Measurements from ENCODE around the gene SWSAP1. TPM values are rescaled to one million over a fixed set of nuclear protein-coding genes. Genes with fewer than 3 reads are reported as not detected.

Gene SWSAP1
- total RNA-seq, 1 donor from 2014 or later, result 3.6 TPM

DNA sequence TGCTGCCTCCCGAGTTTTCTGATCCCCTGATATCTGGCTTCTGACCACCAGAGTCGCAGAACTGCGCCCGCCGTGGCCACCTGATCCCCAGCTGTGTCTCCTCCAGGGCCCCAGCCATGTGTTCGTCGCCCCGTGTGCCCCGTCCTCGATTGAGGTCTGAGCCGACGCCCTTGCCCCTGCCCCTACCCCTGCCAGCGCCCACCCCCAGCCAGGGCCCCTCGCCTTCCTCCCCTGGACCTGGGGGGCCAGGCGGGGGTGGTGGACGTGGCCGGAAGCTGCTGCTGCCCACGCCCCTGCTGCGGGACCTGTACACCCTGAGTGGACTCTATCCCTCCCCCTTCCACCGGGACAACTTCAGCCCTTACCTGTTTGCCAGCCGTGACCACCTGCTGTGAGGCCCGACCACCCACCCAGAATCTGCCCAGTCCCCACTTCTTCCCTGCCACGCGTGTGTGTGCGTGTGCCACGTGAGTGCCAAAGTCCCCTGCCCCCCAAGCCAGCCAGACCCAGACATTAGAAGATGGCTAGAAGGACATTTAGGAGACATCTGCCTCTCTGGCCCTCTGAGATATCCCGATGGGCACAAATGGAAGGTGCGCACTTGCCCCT is 10.1 kb upstream of the SWSAP1 start:
- peaks cover 55% of the 10 kb centered on the region for H3K36me3 ChIP-seq
- DNase-seq, result no peak
- intact Hi-C loops (cut with DNase I), result no loop called here

DNA sequence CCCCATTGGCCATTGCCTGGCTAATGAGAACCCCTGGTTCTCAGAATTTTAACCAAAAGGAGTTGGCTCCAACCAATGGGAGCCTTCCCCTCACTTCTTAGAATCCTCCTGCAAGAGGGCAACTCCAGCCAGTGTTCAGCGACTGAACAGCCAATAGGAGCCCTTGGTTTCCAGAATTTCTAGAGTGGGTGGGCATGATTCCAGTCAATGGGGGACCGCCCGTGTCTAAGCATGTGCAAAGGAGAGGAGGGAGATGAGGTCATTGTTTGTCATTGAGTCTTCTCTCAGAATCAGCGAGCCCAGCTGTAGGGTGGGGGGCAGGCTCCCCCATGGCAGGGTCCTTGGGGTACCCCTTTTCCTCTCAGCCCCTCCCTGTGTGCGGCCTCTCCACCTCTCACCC is 9.5 kb upstream of the SWSAP1 start:
- H3K36me3 ChIP-seq, result peaks cover 51% of the 10 kb centered on the region
- no peak overlapping the region for H3K27ac ChIP-seq
- TF ChIP-seq, protein P1, sequence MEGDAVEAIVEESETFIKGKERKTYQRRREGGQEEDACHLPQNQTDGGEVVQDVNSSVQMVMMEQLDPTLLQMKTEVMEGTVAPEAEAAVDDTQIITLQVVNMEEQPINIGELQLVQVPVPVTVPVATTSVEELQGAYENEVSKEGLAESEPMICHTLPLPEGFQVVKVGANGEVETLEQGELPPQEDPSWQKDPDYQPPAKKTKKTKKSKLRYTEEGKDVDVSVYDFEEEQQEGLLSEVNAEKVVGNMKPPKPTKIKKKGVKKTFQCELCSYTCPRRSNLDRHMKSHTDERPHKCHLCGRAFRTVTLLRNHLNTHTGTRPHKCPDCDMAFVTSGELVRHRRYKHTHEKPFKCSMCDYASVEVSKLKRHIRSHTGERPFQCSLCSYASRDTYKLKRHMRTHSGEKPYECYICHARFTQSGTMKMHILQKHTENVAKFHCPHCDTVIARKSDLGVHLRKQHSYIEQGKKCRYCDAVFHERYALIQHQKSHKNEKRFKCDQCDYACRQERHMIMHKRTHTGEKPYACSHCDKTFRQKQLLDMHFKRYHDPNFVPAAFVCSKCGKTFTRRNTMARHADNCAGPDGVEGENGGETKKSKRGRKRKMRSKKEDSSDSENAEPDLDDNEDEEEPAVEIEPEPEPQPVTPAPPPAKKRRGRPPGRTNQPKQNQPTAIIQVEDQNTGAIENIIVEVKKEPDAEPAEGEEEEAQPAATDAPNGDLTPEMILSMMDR (IDR thresholded peaks at IDR 0.05), result no peak

More for the DNA sequence above, 10.1 kb upstream of the SWSAP1 start:
- Histone ChIP-seq H3K27ac (no peak overlapping the region), H3K4me1 (peaks cover 5% of the 10 kb centered on the region), H3K27me3 (ENCODE audit: low read depth) (no peaks in the 10 kb centered on the region), H3K4me3 (no peak overlapping the region), H3K9me3 (no peaks in the 10 kb centered on the region)
- ATAC-seq, result no peak
- TF ChIP-seq, protein P1 (IDR thresholded peaks at IDR 0.05), result no peak

DNA sequence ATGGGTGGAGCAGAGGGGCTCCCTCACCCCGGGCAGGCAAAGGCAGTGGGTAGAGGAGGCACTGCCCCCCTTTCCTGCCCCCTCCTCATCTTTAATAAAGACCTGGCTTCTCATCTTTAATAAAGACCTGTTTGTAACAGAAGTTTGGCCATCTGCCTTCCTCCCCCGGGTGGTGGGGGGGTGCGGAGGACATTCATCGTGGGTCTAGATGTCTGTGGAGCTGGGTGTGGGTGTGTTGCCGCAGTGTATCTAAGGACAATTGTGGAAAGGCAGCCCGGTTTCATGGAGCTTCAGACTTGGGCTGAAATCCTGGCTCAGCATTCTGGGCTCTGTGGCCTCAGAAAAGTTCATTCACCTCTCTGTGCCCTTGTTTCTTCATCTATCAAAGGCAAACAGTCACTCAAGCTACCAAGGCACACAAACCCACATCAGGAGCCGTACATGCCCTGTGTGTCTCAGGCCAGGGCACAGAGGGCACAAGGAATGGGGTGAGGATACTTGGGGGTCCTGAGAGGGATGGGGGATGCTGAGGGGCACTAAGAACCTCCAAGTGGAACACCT is 8.8 kb upstream of the SWSAP1 start:
- peaks cover 5% of the 10 kb centered on the region for H3K4me1 ChIP-seq
- no peak for DNase-seq
- intact Hi-C loops (cut with DNase I), result no loop called here
- no peaks in the 10 kb centered on the region for H3K9me3 ChIP-seq
- H3K4me3 ChIP-seq, result no peak overlapping the region
- H3K36me3 ChIP-seq, result peaks cover 51% of the 10 kb centered on the region
- no peaks in the 10 kb centered on the region for H3K27me3 ChIP-seq (ENCODE audit: low read depth)
- no peak for ATAC-seq
- TF ChIP-seq, protein P1 (IDR thresholded peaks at IDR 0.05), result no peak
- no peak overlapping the region for H3K27ac ChIP-seq

More for the DNA sequence above, 9.5 kb upstream of the SWSAP1 start:
- no peaks in the 10 kb centered on the region for H3K9me3 ChIP-seq
- ATAC-seq (no peak), DNase-seq (no peak)
- H3K27me3 ChIP-seq (ENCODE audit: low read depth), result no peaks in the 10 kb centered on the region
- intact Hi-C loops (cut with DNase I), result no loop called here
- peaks cover 5% of the 10 kb centered on the region for H3K4me1 ChIP-seq
- no peak overlapping the region for H3K4me3 ChIP-seq

DNA sequence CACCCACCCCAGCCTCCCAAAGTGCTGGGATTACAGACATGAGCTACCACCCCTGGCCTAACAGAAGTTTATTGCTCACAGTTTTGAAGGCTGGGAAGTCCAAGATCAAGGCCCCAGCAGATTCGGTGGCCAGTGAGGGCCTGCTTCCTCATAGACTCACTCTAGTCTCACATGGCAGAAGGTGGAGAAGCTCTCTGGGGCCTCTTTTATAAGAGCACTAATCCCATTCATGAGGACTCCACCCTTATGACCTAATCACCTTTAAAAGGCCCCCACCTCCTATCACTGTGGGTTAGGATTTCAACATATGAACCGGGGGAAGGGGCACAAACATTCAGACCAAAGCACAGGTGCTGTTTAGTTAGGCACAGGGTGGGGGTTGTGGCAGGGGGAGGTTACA is 6.9 kb upstream of the SWSAP1 start:
- no peaks in the 10 kb centered on the region for H3K27me3 ChIP-seq (ENCODE audit: low read depth)
- ATAC-seq, result no peak
- H3K36me3 ChIP-seq, result peaks cover 42% of the 10 kb centered on the region
- no peak overlapping the region for H3K27ac ChIP-seq
- no peak overlapping the region for H3K4me3 ChIP-seq
- TF ChIP-seq, protein P1 (IDR thresholded peaks at IDR 0.05), result no peak
- intact Hi-C loops (cut with DNase I), result no loop called here
- H3K9me3 ChIP-seq, result no peaks in the 10 kb centered on the region
- DNase-seq, result no peak
- no peaks in the 10 kb centered on the region for H3K4me1 ChIP-seq

DNA sequence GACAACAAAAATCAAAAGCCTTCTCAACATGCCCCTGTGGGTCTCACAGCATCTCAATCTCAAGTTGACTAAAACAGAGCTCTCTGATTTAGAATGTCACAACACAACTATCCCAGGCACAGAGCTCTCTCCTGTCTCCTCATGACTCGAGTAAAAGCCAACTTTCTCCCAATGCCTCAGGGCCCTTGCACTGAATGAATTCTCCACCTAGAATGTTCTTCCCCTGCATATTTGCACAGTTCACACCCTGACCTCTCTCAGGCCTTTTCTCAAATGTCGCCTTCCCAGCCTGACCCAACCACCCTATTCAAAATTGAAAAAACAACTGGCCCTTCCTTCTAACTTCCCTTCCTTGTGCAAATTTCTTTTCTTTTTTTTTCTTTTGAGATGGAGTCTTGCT is 3.7 kb upstream of the SWSAP1 start:
- H3K9me3 ChIP-seq, result no peaks in the 10 kb centered on the region
- no peaks in the 10 kb centered on the region for H3K27me3 ChIP-seq (ENCODE audit: low read depth)
- peaks cover 13% of the 10 kb centered on the region for H3K4me1 ChIP-seq
- no peak overlapping the region for H3K4me3 ChIP-seq
- DNase-seq (no peak), ATAC-seq (no peak)
- H3K36me3 ChIP-seq, result peaks cover 13% of the 10 kb centered on the region
- H3K27ac ChIP-seq, result no peak overlapping the region
- TF ChIP-seq, protein P1 (IDR thresholded peaks at IDR 0.05), result no peak
- intact Hi-C loops (cut with DNase I), result no loop called here
